Psoas muscle (tissue), 8 donors: ENCODE data around the gene TNIP1. TPM values are rescaled to one million over a fixed set of nuclear protein-coding genes. Genes with fewer than 3 reads are reported as not detected.

ENCODE experiments used
- ATAC-seq, 4 donors: fragments of 200-7000 bp; cut with Tn5 transposase; one replicate each; pipeline ENCODE4 v1.9.1; 2020; ENCODE audit warnings: moderate library complexity in 3 of 4, mild to moderate bottlenecking in 2 of 4
- DNase-seq, 2 donors: peaks; one replicate each; pipeline ENCODE4 v3.0.0-alpha.2; 2020
- H3K27ac ChIP-seq: fragments of 200-600 bp; one replicate; pipeline ENCODE4 v1.8.0; 2022
- H3K27me3 ChIP-seq, 3 donors: fragments of 200-600 bp in 1 of 3; one replicate each; pipeline versions ENCODE4 v1.6.1 to v1.8.0; 2013 to 2022; ENCODE audit warnings: low read length in 2 of 3, mild to moderate bottlenecking in 2 of 3, moderate library complexity in 1 of 3; ENCODE audit not compliant: insufficient read depth in 3 of 3
- H3K36me3 ChIP-seq, 2 donors: fragments of 200-600 bp in 1 of 2; one replicate each; pipeline versions ENCODE4 v1.6.1 to v1.8.0; 2013 to 2022; ENCODE audit warnings: low read depth in 1 of 2, mild to moderate bottlenecking in 1 of 2, moderate library complexity in 1 of 2; ENCODE audit not compliant: insufficient read depth in 1 of 2
- H3K4me1 ChIP-seq: fragments of 200-600 bp; one replicate; pipeline ENCODE4 v1.8.0; 2022
- H3K4me3 ChIP-seq: fragments of 200-600 bp; one replicate; pipeline ENCODE4 v1.8.0; 2022; ENCODE audit warnings: mild to moderate bottlenecking
- H3K9me3 ChIP-seq: fragments of 200-600 bp; one replicate; pipeline ENCODE4 v1.8.0; 2022
- CTCF ChIP-seq: fragments of 200-600 bp; IDR thresholded peaks from one replicate; pipeline ENCODE4 v1.8.0; 2022; ENCODE audit warnings: antibody characterized with exemption
- WGBS, 3 donors: extraction: QIAGEN DNeasy Blood & Tissue Kit; methylation state at CpG; one replicate each; pipeline versions ENCODE4 v1.1.6 to v1.1.7; 2013; 5-methylcytosine and 5-hydroxymethylcytosine counted together
- intact Hi-C, 2 donors: fragments of 100-400 bp; cut with DNase I; formaldehyde crosslinking; loops; one replicate each; pipeline versions ENCODE4 v1.11.0 to v1.14.2; 2022
- polyA plus RNA-seq, 3 donors: library from polyadenylated mRNA; stranded (reverse); fragments of 200-250 nt; gene quantifications; one replicate each; pipeline ENCODE4 v1.2.3, GENCODE V29; 2013
- total RNA-seq, 4 donors: library from RNA; stranded (reverse); fragmentation: NEBNext Ultra II Directional in 2 of 4; extraction: Animal tissue kit (Norgen Biotek cat#: 25700) in 2 of 4; gene quantifications; one replicate each; pipeline versions ENCODE4 v1.2.1 to v1.2.4, GENCODE V29; 2021 to 2023
- donor health status: healthy with polysubstance abuse.
- donor health status: DM: no; HTN: no; CAD: no; lungs with moderate emphysema.
- donor health status: Bipolar disorder and iron deficiency.
- donor health status: healthy.
- donor health status: DM: yes; HTN: yes; CAD: no.
- donor health status: DM: no; HTN: no; CAD: no.
- donor health status: DM: no; HTN: no; CAD: no.
- donor health status: DM: yes; HTN: yes; CAD: no.

Gene TNIP1
- total and polyA plus RNA-seq, 7 donors, result 55.5 to 218 (median 141) TPM

GRCh38 chr5:150992705-150993104 lies 88.1 kb downstream of the TNIP1 start:
- no peak for DNase-seq
- ATAC-seq, result no peak
- intact Hi-C loops, result no loop called here
- 91 to 96% (median 93%) methylated on average over 6 of the region's 6 CpGs for whole genome bisulfite sequencing, 3 donors
- no peak for TF ChIP-seq CTCF
- no peaks in the 10 kb centered on the region for H3K9me3 ChIP-seq
- no peak overlapping the region for H3K27ac ChIP-seq
- H3K4me3 ChIP-seq, result no peak overlapping the region
- H3K27me3 ChIP-seq, result no peaks in the 10 kb centered on the region
- no peaks in the 10 kb centered on the region for H3K36me3 ChIP-seq
- no peaks in the 10 kb centered on the region for H3K4me1 ChIP-seq

GRCh38 chr5:150989695-150990094 lies 91.1 kb downstream of the TNIP1 start:
- Histone ChIP-seq H3K27me3 (no peaks in the 10 kb centered on the region), H3K36me3 (no peaks in the 10 kb centered on the region), H3K4me3 (no peak overlapping the region), H3K9me3 (no peaks in the 10 kb centered on the region), H3K4me1 (no peaks in the 10 kb centered on the region), H3K27ac (no peak overlapping the region)
- WGBS, 3 donors, result 61 to 76% (median 72%) methylated on average over 3 of the region's 3 CpGs
- ATAC-seq (peak in 1 of 4 donors; percentile 39), DNase-seq (no peak)
- no peak for TF ChIP-seq CTCF
- intact Hi-C loops, result loop anchor here in 1 of 2 donors (10.0 kb wide), 1 partner anchor 615 kb away; no protein-coding TSS in a partner anchor

- intact Hi-C loops, result loop anchor here in 1 of 2 donors (10.0 kb wide), 1 partner anchor 613 kb away; no protein-coding TSS in a partner anchor
- Histone ChIP-seq H3K4me1 (no peaks in the 10 kb centered on the region), H3K36me3 (no peaks in the 10 kb centered on the region), H3K27me3 (no peaks in the 10 kb centered on the region), H3K9me3 (no peaks in the 10 kb centered on the region), H3K27ac (no peak overlapping the region), H3K4me3 (no peak overlapping the region)
- ATAC-seq (no peak), DNase-seq (no peak)
- 80 to 89% (median 86%) methylated on average over 3 of the region's 3 CpGs for WGBS, 3 donors
- no peak for TF ChIP-seq CTCF
Measured at GRCh38 chr5:150987746-150988145, 93.1 kb downstream of the TNIP1 start.

Other genes with a start within 250 kb of the TNIP1 start
- gene IRGM, start 234.5 kb downstream of the TNIP1 start, total RNA-seq, result not detected
- gene IRGM, start 234.5 kb downstream of the TNIP1 start, polyA plus RNA-seq, result not detected
- under 1 TPM; 0.20 to 0.77 (median 0.55) TPM for gene ZNF300, start 176.1 kb downstream of the TNIP1 start, total RNA-seq
- under 1 TPM; 0.55 to 0.73 (median 0.68) TPM for gene ZNF300, start 176.1 kb downstream of the TNIP1 start, polyA plus RNA-seq
- 100 to 1,000 TPM; 447 to 852 (median 690) TPM for gene GPX3, start 60.4 kb downstream of the TNIP1 start, total RNA-seq
- 100 to 1,000 TPM; 551 to 766 (median 552) TPM for gene GPX3, start 60.4 kb downstream of the TNIP1 start, polyA plus RNA-seq
- 100 to 1,000 TPM; 133 to 234 (median 154) TPM for gene ANXA6, start 76.7 kb upstream of the TNIP1 start, total RNA-seq
- gene ANXA6, start 76.7 kb upstream of the TNIP1 start, polyA plus RNA-seq, result 100 to 1,000 TPM in 2 of 3 donors, 10 to 100 TPM in 1; 81.4 to 129 (median 112) TPM
- gene CCDC69, start 143.1 kb upstream of the TNIP1 start, total RNA-seq, result 10 to 100 TPM; 58.8 to 96.9 (median 65.9) TPM
- gene CCDC69, start 143.1 kb upstream of the TNIP1 start, polyA plus RNA-seq, result 100 to 1,000 TPM in 1 of 3 donors, 10 to 100 TPM in 2; 27.0 to 180 (median 70.7) TPM
- 10 to 100 TPM in 2 of 4 donors, 1 to 10 TPM in 2; 4.0 to 12.1 (median 8.0) TPM for gene GM2A, start 172.2 kb upstream of the TNIP1 start, total RNA-seq
- gene GM2A, start 172.2 kb upstream of the TNIP1 start, polyA plus RNA-seq, result 10 to 100 TPM in 1 of 3 donors, 1 to 10 TPM in 2; 3.0 to 11.6 (median 6.9) TPM
- gene SLC36A3, start 222.7 kb upstream of the TNIP1 start, total RNA-seq, result not detected
- gene SLC36A3, start 222.7 kb upstream of the TNIP1 start, polyA plus RNA-seq, result not detected